NT2/D1 (cell line): ENCODE measurements around the gene RAB17.
A peak's percentile ranks its signal among the peaks of the same experiment; 100 is the strongest.

Experiments
- DNase-seq: peaks from one replicate; pipeline ENCODE4 v3.0.0-alpha.2; 2011; ENCODE audit warnings: low read depth, low spot score
- H3K27me3 ChIP-seq: 2 replicates; pipeline ENCODE4 v1.6.0; 2011; ENCODE audit warnings: mild to moderate bottlenecking; ENCODE audit not compliant: insufficient read length, insufficient read depth
- H3K36me3 ChIP-seq: 2 replicates; pipeline ENCODE4 v1.6.1; 2011; ENCODE audit warnings: mild to moderate bottlenecking, low read length, mixed read lengths; ENCODE audit not compliant: insufficient read depth, insufficient read length
- H3K4me1 ChIP-seq: 2 replicates; pipeline ENCODE4 v1.5.1; 2011; ENCODE audit not compliant: insufficient read depth, insufficient read length
- H3K4me3 ChIP-seq: 2 replicates; pipeline ENCODE4 v1.5.1; 2011; ENCODE audit warnings: low read depth; ENCODE audit not compliant: insufficient read length
- H3K9ac ChIP-seq: 2 replicates; pipeline ENCODE4 v1.6.0; 2011; ENCODE audit warnings: low read depth; ENCODE audit not compliant: insufficient read length
- H3K9me3 ChIP-seq: 2 replicates; pipeline ENCODE4 v1.5.1; 2011; ENCODE audit warnings: mild to moderate bottlenecking, low read length; ENCODE audit not compliant: insufficient read depth
- SUZ12 ChIP-seq: IDR thresholded peaks from 2 replicates; pipeline ENCODE4 v1.6.1; 2011; ENCODE audit not compliant: insufficient read length, insufficient read depth; ENCODE audit errors: extremely low read depth
- YY1 ChIP-seq: IDR thresholded peaks from 2 replicates; pipeline ENCODE4 v1.6.1; 2011; ENCODE audit not compliant: insufficient read length, insufficient read depth
- ZNF274 ChIP-seq: IDR thresholded peaks from 2 replicates; pipeline ENCODE4 v1.6.1; 2011; ENCODE audit warnings: mild to moderate bottlenecking, low read depth, low read length

Gene RAB17

GRCh38 chr2:237572742-237573101, 17.8 kb downstream of the RAB17 start:
- no peak overlapping the region for H3K9ac ChIP-seq

GRCh38 chr2:237572021-237572741, 18.4 kb downstream of the RAB17 start:
- no peaks in the 10 kb centered on the region for H3K36me3 ChIP-seq
- H3K9ac ChIP-seq: peak overlapping the region; percentile 51
- peak; percentile 94 for DNase-seq
- no peaks in the 10 kb centered on the region for H3K9me3 ChIP-seq
- peaks cover 9% of the 10 kb centered on the region for H3K4me1 ChIP-seq
- no peak overlapping the region for H3K4me3 ChIP-seq
- TF ChIP-seq YY1: no peak
- no peak for TF ChIP-seq SUZ12
- TF ChIP-seq ZNF274: no peak
- no peaks in the 10 kb centered on the region for H3K27me3 ChIP-seq

More at GRCh38 chr2:237572742-237573101, 17.8 kb downstream of the RAB17 start:
- no peak for TF ChIP-seq YY1
- TF ChIP-seq ZNF274: no peak
- no peak for TF ChIP-seq SUZ12
- DNase-seq: no peak
- Histone ChIP-seq H3K4me1 (peaks cover 9% of the 10 kb centered on the region), H3K36me3 (no peaks in the 10 kb centered on the region), H3K9me3 (no peaks in the 10 kb centered on the region), H3K4me3 (no peak overlapping the region), H3K27me3 (no peaks in the 10 kb centered on the region)

GRCh38 chr2:237571551-237571950, 19.0 kb downstream of the RAB17 start:
- Histone ChIP-seq H3K4me3 (no peak overlapping the region), H3K9me3 (no peaks in the 10 kb centered on the region), H3K9ac (no peak overlapping the region), H3K27me3 (no peaks in the 10 kb centered on the region), H3K4me1 (peaks cover 9% of the 10 kb centered on the region), H3K36me3 (no peaks in the 10 kb centered on the region)
- no peak for DNase-seq
- TF ChIP-seq YY1 (no peak), ZNF274 (no peak), SUZ12 (no peak)

- Histone ChIP-seq H3K36me3 (no peaks in the 10 kb centered on the region), H3K9me3 (no peaks in the 10 kb centered on the region), H3K4me1 (peaks cover 9% of the 10 kb centered on the region), H3K27me3 (no peaks in the 10 kb centered on the region), H3K4me3 (no peak overlapping the region), H3K9ac (no peak overlapping the region)
- TF ChIP-seq SUZ12 (no peak), ZNF274 (no peak), YY1 (no peak)
- DNase-seq: no peak
These were observed 19.7 kb downstream of the RAB17 start for GRCh38 chr2:237570776-237571335.

- DNase-seq: no peak
- no peaks in the 10 kb centered on the region for H3K27me3 ChIP-seq
- H3K9me3 ChIP-seq: no peaks in the 10 kb centered on the region
- no peaks in the 10 kb centered on the region for H3K36me3 ChIP-seq
- TF ChIP-seq YY1 (no peak), SUZ12 (no peak), ZNF274 (no peak)
- peaks cover 9% of the 10 kb centered on the region for H3K4me1 ChIP-seq
- H3K9ac ChIP-seq: no peak overlapping the region
- no peak overlapping the region for H3K4me3 ChIP-seq
These were observed 20.6 kb downstream of the RAB17 start for GRCh38 chr2:237569896-237570295.

- Histone ChIP-seq H3K27me3 (no peaks in the 10 kb centered on the region), H3K4me1 (peaks cover 3% of the 10 kb centered on the region), H3K36me3 (no peaks in the 10 kb centered on the region), H3K9me3 (no peaks in the 10 kb centered on the region), H3K9ac (no peak overlapping the region), H3K4me3 (no peak overlapping the region)
- no peak for DNase-seq
- TF ChIP-seq SUZ12: no peak
- no peak for TF ChIP-seq YY1
These were observed 21.5 kb downstream of the RAB17 start for GRCh38 chr2:237569041-237569440.

- TF ChIP-seq ZNF274 (no peak), YY1 (no peak), SUZ12 (no peak)
- Histone ChIP-seq H3K4me1 (peaks cover 3% of the 10 kb centered on the region), H3K27me3 (no peaks in the 10 kb centered on the region), H3K9me3 (no peaks in the 10 kb centered on the region), H3K9ac (no peak overlapping the region), H3K36me3 (no peaks in the 10 kb centered on the region), H3K4me3 (no peak overlapping the region)
- DNase-seq: no peak
These were observed 22.3 kb downstream of the RAB17 start for GRCh38 chr2:237568121-237568660.
